GM21367 (cell line): ENCODE results near the gene IGSF11.
"Not testable (repeated sequence)": the region's sequence is repeated elsewhere in the genome, so short reads cannot be mapped to it uniquely, and the experiment has no call there.

Source experiments
- ATAC-seq: cut with Tn5 transposase; IDR thresholded peaks from one replicate; pipeline ENCODE4 v1.9.1; 2021; ENCODE audit not compliant: unreplicated experiment

Gene IGSF11

GRCh38 chr3:118990823-118991560 lies 43.7 kb downstream of the IGSF11 start:
- ATAC-seq = no peak

DNA sequence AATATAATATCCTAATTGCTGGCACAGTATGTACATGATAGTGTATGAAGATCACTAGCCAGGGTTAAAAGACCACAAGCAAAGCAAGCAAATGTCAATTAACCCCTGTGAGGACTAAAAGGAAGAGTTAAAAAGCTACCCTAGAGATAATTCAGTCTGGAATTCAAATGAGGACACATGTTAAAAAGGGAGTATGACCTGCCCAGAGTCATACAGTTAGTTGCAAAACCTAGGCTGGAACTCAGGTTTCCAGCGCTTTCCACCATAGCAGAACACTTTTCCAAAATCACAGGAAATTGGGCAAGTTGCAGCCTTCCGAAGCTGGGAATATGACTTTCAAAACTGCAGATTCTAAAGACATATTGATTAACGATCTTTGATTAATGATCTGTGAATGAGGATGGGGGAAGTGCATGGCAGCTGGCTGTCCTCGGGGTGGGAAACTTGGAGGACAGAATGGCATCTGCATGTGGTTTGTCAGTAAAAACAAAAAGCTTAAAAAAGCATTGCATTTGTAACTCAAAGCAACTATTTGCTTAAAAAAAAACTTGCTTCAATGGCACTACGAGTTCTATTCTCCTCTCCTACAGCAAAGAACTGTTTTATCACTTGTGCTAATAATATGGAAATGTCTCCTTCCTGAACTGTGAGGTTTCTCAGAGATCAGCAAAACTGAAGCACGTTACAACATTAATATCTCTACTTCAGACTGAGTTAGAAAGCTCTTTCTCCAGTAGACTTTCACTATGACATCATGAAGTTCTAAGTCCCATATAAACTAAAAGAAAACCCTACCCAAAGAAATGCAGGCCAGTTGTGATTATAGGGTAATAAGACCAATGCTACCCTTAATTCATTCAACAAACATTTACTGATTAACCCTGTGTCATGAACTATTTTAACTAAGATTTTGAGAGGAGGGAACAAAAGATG lies 46.2 kb downstream of the IGSF11 start:
- no peak for ATAC-seq

DNA sequence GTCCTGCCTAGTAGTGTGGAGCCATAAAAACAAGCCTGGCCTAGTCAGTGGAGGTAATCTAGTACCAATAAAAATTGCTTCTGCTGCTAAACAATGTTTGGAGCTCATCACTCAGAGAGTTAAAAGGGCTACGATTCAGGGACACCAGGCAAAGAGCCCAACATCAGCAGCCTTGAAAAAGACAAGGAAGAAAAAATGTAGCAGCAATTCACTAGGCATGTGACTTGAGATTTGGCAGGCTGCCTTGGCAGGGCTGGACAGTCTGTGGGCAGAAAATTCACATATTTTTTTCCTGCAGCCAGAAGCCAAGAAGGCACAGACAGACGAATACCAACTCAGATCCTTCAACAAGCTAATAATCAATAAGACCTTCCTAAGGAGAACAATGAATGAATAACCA lies 47.2 kb downstream of the IGSF11 start:
- no peak for ATAC-seq

DNA sequence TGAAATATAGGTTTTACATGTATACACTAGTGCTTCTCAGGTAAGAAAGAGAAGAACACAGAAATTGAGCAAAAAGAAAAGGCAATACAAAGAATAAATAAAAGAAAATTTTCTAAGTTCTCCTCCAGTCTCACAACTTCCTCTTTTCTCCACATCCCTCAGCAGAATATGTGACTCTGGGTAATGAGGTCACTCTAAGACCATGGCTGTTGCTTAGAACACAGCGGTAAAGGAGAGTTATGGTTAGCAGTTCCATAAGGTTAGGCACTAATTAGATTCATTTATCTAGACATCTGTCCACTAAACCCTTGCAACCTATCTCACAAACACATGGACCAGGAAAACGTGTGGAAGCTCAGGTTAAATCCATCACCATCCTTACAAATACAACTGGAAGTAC lies 47.9 kb downstream of the IGSF11 start:
- no peak for ATAC-seq

DNA sequence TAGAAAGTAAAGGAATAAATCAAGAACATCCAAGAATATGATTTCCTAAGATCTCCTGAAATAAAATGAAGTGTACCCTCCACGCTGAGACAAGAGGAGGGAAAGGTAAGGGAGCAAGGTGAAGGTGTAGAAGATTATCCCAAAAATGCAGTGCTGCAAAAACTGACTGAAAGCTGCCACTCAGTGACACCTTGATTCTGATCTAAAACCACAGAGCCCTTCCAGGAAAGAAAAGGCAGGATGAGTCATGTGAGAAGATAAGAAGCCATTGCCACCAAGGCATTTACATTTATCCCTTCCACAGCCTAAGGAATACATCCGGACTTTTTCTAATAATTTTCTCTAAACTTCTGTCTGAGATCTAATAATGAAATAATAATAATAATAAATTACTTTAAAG lies 49.9 kb downstream of the IGSF11 start:
- no peak for ATAC-seq

DNA sequence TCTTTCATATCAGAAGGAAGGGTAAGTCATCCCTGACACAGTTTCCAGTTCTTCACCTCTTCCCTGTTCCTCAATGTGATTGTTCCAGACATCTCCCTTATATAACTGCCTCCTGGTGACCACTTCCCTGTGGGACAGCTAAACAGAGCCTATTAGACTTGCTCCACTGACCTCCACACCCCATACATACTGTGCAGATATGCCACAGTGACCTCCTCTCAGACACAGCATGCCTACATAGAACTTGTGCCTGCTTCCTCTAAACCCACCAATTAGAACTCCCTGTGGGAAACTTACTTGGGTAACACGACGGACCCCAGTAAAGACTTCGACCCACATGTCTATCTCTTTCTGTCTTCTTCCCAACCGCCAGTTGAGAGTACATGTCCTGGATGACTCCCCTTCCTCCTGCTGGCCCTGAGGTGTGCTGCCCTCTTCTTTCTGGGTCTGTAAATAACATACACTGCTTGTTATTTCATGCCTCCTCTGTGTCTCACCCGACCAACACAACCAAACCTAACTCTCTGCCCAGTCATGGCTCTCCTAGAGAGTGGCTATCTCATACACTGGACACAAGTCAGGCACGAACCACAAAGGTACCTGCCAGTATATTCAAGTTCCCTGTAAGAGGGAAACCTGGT lies 53.0 kb downstream of the IGSF11 start:
- ATAC-seq = no peak

DNA sequence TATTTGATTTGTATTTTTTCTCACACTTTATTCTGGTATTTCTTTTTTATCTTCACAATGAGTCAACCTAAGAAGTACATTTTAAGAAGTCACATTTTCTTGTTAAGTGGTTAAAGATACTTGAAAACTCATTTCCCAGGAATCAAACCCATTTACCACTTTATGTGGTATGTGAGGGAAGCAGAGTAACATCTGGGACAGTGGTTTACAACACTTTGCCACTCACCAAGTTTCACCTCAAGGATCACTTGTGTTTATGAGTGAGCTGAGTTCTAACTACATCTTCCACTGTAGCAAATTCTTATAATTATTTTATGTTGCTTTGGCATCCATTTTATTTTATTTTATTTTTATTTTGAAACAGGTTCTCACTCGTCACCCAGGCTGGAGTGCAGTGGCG lies 53.8 kb downstream of the IGSF11 start:
- no peak for ATAC-seq

DNA sequence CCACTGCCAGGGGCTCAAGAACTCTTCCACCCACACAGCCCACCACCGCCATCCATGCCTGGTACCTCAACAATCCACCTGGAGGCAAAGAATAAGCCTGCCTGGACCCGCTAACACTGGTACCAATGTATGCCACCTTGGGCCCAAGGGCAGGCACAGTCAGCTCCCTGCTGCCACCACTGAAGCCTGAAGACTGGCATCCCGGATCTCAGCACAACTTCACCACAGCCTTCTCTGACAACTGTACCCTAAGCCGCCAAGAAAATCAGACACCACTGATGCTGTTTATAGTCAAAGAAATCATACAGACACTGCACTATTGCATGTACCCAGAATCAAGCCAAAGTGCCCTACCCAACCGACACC lies 56.3 kb downstream of the IGSF11 start:
- ATAC-seq = no peak

- ATAC-seq = no peak
Measured at GRCh38 chr3:118977671-118978392, 56.8 kb downstream of the IGSF11 start.

DNA sequence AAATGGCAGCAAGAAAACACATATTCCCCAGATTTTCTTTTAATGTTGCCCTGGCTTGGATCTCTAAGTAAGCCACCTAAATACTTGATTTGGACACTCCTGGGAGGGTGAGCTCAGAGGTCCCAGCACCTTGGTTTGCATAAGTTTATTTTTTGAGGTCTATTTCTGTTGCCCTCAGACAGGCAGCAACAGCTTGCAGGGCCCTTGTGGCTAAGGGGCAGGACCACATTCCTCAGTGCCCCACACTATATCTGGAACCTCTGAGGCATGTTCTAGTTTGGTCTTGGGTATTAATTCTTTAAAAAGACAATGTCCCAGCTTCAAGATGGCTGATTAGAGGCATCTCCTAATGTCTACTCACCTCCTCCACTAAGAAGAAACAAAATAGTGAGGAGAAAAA lies 57.5 kb downstream of the IGSF11 start:
- no peak for ATAC-seq

- ATAC-seq = not testable (repeated sequence)
Measured at GRCh38 chr3:118975476-118975875, 59.2 kb downstream of the IGSF11 start.

- ATAC-seq = no peak
Measured at GRCh38 chr3:118974356-118975097, 60.1 kb downstream of the IGSF11 start.

DNA sequence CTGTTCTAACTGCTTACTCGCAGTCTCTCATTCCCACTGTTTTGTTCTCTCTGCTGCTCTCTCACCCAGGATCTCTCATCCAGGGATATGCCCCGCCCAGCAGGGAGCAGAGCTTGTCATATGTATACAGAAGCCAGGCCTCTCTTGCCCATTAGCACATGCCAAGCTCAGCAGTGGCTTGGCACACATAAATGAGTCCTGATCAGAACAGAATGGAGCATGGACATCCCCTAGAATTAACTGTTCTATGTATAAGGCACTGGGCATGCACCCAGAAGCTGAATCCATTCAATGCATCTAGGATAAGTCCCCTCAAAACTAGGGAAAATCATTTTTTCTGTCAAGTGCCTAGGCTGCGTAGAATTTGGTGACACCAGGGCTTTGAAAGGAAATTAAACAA lies 61.6 kb downstream of the IGSF11 start:
- ATAC-seq = no peak

DNA sequence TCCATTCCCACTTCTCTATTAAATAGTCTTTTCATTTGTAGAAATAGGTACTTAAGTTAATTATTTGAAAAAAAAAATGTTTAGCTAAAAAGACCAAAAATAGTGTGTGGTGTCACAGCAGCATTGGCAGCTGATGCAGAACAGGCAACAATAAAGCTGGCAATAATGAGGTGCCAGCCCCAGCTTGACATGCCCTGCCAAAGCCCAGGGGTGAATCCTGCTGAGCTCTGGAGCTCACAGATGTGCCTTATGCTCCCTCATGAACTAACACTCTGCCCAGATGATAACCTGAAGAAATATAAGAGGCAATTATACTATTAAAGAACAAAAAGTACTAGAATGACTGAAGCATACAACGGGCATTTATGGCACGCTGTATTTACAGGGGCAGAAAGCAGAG lies 63.8 kb downstream of the IGSF11 start:
- ATAC-seq = no peak

DNA sequence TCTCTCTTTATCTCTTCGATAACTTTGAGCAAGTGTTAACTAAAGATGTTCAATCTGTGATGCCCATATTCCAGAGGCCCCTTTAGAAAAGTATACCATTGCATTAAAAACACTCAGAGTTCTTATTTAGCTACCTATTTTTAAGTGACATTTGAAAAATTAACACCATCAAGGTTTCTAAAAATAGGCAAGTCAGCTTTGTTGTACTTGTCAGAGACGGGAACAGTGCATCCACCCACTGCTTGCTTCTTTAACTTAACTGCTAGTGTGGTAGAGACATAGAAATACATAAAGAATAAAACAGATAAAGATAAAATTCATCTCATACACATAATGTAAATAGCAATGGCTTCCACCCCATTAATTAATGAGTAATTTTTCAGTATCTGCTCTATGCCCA lies 66.0 kb downstream of the IGSF11 start:
- ATAC-seq = no peak

DNA sequence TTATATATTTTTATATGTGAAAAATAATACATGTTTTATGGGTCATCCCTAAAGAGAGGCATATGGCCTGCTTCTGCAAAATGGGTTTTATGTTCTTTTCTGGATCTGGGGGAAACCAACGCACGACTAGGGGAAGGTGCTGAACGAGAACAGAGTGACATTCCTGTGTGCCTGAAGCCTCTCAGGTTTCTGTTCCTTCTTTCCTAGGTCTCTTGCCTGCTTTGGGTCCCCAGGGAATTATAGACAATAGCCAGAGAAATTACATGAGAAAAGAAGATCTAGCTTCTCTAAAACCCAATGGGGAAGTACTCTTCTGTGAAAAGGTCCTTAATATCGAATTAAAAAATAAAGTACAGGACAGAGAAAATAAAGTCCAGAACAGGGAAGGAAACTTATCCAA lies 66.5 kb downstream of the IGSF11 start:
- ATAC-seq = no peak

DNA sequence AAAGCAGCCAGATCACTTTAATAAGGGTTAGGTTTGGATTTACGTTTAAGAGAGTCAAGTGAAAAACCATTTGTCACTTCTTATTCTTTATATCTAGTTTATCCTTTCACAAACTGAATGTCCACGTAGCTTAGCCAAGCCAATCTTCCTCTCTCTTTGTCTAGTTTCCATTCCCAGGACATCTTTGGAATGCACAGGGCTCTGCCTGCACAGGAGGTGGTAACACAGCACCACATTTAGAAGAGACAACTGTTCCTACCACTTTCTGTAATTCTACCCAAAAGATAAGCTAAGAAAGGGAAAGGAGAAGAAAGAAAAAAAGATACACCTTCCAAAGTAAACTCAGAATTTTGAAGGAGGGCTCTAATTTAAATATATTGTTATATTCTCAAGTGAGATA lies 67.9 kb downstream of the IGSF11 start:
- ATAC-seq = no peak

- ATAC-seq = no peak
Measured at GRCh38 chr3:118963711-118964110, 70.9 kb downstream of the IGSF11 start.

DNA sequence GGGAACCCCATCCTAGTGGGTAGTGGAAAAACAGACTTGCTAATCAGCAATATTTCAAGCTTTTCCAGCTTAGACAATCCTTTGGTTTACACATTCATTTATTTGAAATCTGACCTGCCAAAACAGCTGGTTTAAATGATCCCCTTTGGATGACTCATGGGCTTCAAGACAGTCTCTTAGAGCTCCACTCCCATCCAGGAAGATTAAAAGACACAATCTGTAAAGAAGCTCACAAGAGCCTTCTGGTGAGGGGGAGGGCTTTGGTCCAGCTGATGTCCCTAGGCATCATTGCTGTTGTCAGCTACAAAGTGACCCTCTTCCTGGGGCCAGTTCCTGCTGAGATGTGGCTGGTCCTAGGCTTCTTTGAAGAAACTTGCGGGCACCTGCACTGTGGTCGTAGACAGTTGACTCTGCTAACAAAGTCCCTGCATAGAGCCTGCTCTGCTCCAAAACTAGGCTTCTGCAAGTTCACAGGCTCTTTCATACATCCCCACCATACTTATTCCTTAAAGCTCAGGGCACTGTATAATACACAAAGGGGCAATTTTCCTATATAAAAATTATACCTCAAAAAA lies 73.7 kb downstream of the IGSF11 start:
- ATAC-seq = no peak

- ATAC-seq = no peak
Measured at GRCh38 chr3:118955914-118956556, 78.6 kb downstream of the IGSF11 start.
